ENCODE data around the gene FBLN2.

Gene FBLN2

GRCh38 chr3:13584427-13584891, 35.5 kb downstream of the FBLN2 start:
- DNase-seq: no peak

- no peak for DNase-seq
These were observed 36.0 kb downstream of the FBLN2 start for GRCh38 chr3:13584901-13585300.

GRCh38 chr3:13587442-13587841, 38.5 kb downstream of the FBLN2 start:
- no peak for DNase-seq

GRCh38 chr3:13588221-13588701, 39.3 kb downstream of the FBLN2 start:
- no peak for DNase-seq

- DNase-seq: no peak
These were observed 40.1 kb downstream of the FBLN2 start for GRCh38 chr3:13588993-13589392.

GRCh38 chr3:13590841-13591520, 42.1 kb downstream of the FBLN2 start:
- no peak for DNase-seq

- no peak for DNase-seq
These were observed 44.7 kb downstream of the FBLN2 start for GRCh38 chr3:13593615-13594014.

- no peak for DNase-seq
These were observed 45.2 kb downstream of the FBLN2 start for GRCh38 chr3:13594146-13594545.

- no peak for DNase-seq
These were observed 46.1 kb downstream of the FBLN2 start for GRCh38 chr3:13594991-13595421.

- DNase-seq: no peak
These were observed 46.6 kb downstream of the FBLN2 start for GRCh38 chr3:13595485-13595884.

- no peak for DNase-seq
These were observed 47.7 kb downstream of the FBLN2 start for GRCh38 chr3:13596426-13597205.

- DNase-seq: no peak
These were observed 48.7 kb downstream of the FBLN2 start for GRCh38 chr3:13597661-13598060.

- DNase-seq: no peak
These were observed 49.3 kb downstream of the FBLN2 start for GRCh38 chr3:13598201-13598600.

- no peak for DNase-seq
These were observed 50.3 kb downstream of the FBLN2 start for GRCh38 chr3:13598926-13599886.

- DNase-seq: no peak
These were observed 51.0 kb downstream of the FBLN2 start for GRCh38 chr3:13599887-13600450.

- no peak for DNase-seq
These were observed 52.2 kb downstream of the FBLN2 start for GRCh38 chr3:13600950-13601691.

GRCh38 chr3:13601692-13602080, 52.8 kb downstream of the FBLN2 start:
- no peak for DNase-seq

- no peak for DNase-seq
These were observed 56.6 kb downstream of the FBLN2 start for GRCh38 chr3:13605555-13605954.

- no peak for DNase-seq
These were observed 59.1 kb downstream of the FBLN2 start for GRCh38 chr3:13607821-13608597.

- no peak for DNase-seq
These were observed 60.2 kb downstream of the FBLN2 start for GRCh38 chr3:13608969-13609725.

All from KG1 (cell line).